ENCODE results near the gene PIEZO1.

Gene PIEZO1

GRCh38 chr16:88752386-88753002, 32.5 kb downstream of the PIEZO1 start:
- no peak for TF ChIP-seq CTCF (IDR thresholded peaks at IDR 0.05; ENCODE audit: insufficient read depth, low read length, missing control alignments)
- H3K4me3 ChIP-seq (ENCODE audit: low read depth, low read length) = no peak overlapping the region
- CTCF ChIA-PET = interaction anchor here (25.4 to 25.7 kb wide), 2 partner anchors 8 to 9 kb away, joined by 544 read pairs; no protein-coding TSS in a partner anchor
- DNase-seq (ENCODE audit: low read depth, low spot score) = no peak
- POLR2A ChIA-PET = no interaction called here

- TF ChIP-seq CTCF (IDR thresholded peaks at IDR 0.05; ENCODE audit: insufficient read depth, low read length, missing control alignments) = no peak
- POLR2A ChIA-PET = interaction anchor here (1.6 kb wide), 1 partner anchor 34 kb away, joined by 5 read pairs; the partner anchor contains the start of gene PIEZO1
- DNase-seq (ENCODE audit: low read depth, low spot score) = no peak
- CTCF ChIA-PET = interaction anchor here (25.4 to 25.7 kb wide), 2 partner anchors 6 to 11 kb away, joined by 544 read pairs; no protein-coding TSS in a partner anchor
- H3K4me3 ChIP-seq (ENCODE audit: low read depth, low read length) = no peak overlapping the region
Measured at GRCh38 chr16:88750854-88751253, 34.2 kb downstream of the PIEZO1 start.

GRCh38 chr16:88749358-88749757, 35.7 kb downstream of the PIEZO1 start:
- ChIA-PET CTCF (interaction anchor here (25.4 to 25.7 kb wide), 2 partner anchors 5 to 13 kb away, joined by 544 read pairs; no protein-coding TSS in a partner anchor), POLR2A (no interaction called here)
- TF ChIP-seq CTCF (IDR thresholded peaks at IDR 0.05; ENCODE audit: insufficient read depth, low read length, missing control alignments) = no peak

GRCh38 chr16:88748364-88748763, 36.7 kb downstream of the PIEZO1 start:
- CTCF ChIA-PET = interaction anchor here (4.9 to 25.4 kb wide), 2 partner anchors 12 to 14 kb away, joined by 66 to 544 read pairs; no protein-coding TSS in a partner anchor
- no peak for DNase-seq (ENCODE audit: low read depth, low spot score)
- POLR2A ChIA-PET = interaction anchor here (0.7 kb wide), 1 partner anchor 9 kb away, joined by 4 read pairs; no protein-coding TSS in a partner anchor
- TF ChIP-seq CTCF (IDR thresholded peaks at IDR 0.05; ENCODE audit: insufficient read depth, low read length, missing control alignments) = no peak
- no peak overlapping the region for H3K4me3 ChIP-seq (ENCODE audit: low read depth, low read length)

More at GRCh38 chr16:88749358-88749757, 35.7 kb downstream of the PIEZO1 start:
- no peak for DNase-seq (ENCODE audit: low read depth, low spot score)
- no peak overlapping the region for H3K4me3 ChIP-seq (ENCODE audit: low read depth, low read length)

- TF ChIP-seq CTCF (IDR thresholded peaks at IDR 0.05; ENCODE audit: insufficient read depth, low read length, missing control alignments) = peak; percentile 38
- no peak overlapping the region for H3K4me3 ChIP-seq (ENCODE audit: low read depth, low read length)
- ChIA-PET CTCF (interaction anchor here (1.0 to 25.4 kb wide), 8 partner anchors 9 to 110 kb away, joined by 3 to 544 read pairs (median 4); no protein-coding TSS in a partner anchor), POLR2A (interaction anchor here (1.0 kb wide), 1 partner anchor 36 kb away, joined by 3 read pairs; no protein-coding TSS in a partner anchor)
- no peak for DNase-seq (ENCODE audit: low read depth, low spot score)
Measured at GRCh38 chr16:88747588-88748301, 37.3 kb downstream of the PIEZO1 start.

GRCh38 chr16:88746506-88746905, 38.5 kb downstream of the PIEZO1 start:
- no peak for DNase-seq (ENCODE audit: low read depth, low spot score)
- ChIA-PET CTCF (interaction anchor here (1.2 to 25.4 kb wide), 7 partner anchors 8 to 111 kb away, joined by 3 to 544 read pairs (median 5); no protein-coding TSS in a partner anchor), POLR2A (interaction anchor here (1.0 kb wide), 1 partner anchor 38 kb away, joined by 3 read pairs; no protein-coding TSS in a partner anchor)
- no peak overlapping the region for H3K4me3 ChIP-seq (ENCODE audit: low read depth, low read length)
- no peak for TF ChIP-seq CTCF (IDR thresholded peaks at IDR 0.05; ENCODE audit: insufficient read depth, low read length, missing control alignments)

All from AG04449 (cell line).